Coronary artery (tissue), 2 donors: ENCODE results near the gene SLC5A6.

Source experiments
- DNase-seq: peaks from one replicate; pipeline ENCODE4 v3.0.0-alpha.2; 2017; ENCODE audit warnings: low spot score
- H3K27ac ChIP-seq, 2 donors: fragments of 200-600 bp; sonication (generic); one replicate each; pipeline ENCODE4 v1.5.1; 2016 to 2019
- H3K4me3 ChIP-seq: fragments of 200-600 bp; sonication (generic); 2 replicates; pipeline ENCODE4 v1.5.1; 2016; ENCODE audit warnings: mild to moderate bottlenecking, moderate library complexity
- CTCF ChIP-seq: fragments of 200-600 bp; sonication (generic); IDR thresholded peaks from one replicate; pipeline ENCODE4 v1.5.1; 2019; ENCODE audit warnings: antibody characterized with exemption

SLC5A6 gene

GRCh38 chr2:27206346-27206745 lies 5.7 kb downstream of the SLC5A6 start:
- no peak for DNase-seq
- Histone ChIP-seq H3K27ac (no peak overlapping the region), H3K4me3 (no peak overlapping the region)
- no peak for TF ChIP-seq CTCF

DNA sequence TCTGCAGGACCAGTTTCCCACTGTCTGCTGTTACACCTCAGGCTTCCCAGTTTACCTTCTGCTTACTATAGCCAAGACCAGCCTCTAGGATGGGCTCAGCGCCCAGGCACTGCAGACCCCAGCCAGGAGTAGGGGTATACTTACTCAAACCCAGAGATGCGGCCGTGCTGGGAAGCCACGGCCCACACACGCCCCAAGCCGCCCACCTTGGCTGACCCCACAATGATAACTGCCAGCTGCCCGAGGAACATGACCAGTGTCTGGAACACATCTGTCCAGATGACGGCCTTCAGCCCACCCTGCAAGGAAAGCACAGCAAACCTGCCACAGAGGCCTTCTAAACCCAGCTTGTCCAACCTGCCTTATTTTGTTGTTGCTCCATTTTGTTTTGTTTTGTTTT lies 6.9 kb downstream of the SLC5A6 start:
- DNase-seq = no peak
- no peak overlapping the region for H3K4me3 ChIP-seq
- TF ChIP-seq CTCF = no peak
- H3K27ac ChIP-seq = no peak overlapping the region

- no peak for DNase-seq
- H3K4me3 ChIP-seq = no peak overlapping the region
- TF ChIP-seq CTCF = no peak
- no peak overlapping the region for H3K27ac ChIP-seq
These were observed 7.5 kb downstream of the SLC5A6 start for GRCh38 chr2:27204566-27204965.

DNA sequence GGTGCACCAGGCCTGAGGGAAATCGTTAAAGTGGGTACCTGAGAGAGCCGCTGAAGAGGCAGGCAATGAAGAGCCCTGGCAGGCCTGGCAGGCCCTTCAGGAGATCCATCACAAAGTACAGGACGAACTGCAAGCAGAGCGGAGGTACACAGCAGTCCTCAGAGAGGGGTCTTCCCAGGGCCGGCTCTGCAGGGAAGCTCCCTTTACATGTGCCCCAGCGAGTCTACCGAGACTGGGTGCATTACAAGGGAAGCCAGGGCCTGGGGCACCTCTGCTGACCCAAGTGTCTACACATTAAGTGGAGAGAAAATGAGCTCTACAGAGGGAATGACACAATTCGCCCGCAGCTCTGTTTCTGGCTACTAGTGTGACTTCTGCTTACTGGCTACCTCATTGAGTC lies 8.3 kb downstream of the SLC5A6 start:
- H3K4me3 ChIP-seq = no peak overlapping the region
- peak; percentile 57 for DNase-seq
- no peak overlapping the region for H3K27ac ChIP-seq
- no peak for TF ChIP-seq CTCF

GRCh38 chr2:27202854-27203253 lies 9.2 kb downstream of the SLC5A6 start:
- no peak for TF ChIP-seq CTCF
- DNase-seq = peak; percentile 31
- Histone ChIP-seq H3K27ac (no peak overlapping the region), H3K4me3 (no peak overlapping the region)

- Histone ChIP-seq H3K4me3 (no peak overlapping the region), H3K27ac (no peak overlapping the region)
- DNase-seq = no peak
- no peak for TF ChIP-seq CTCF
These were observed 10.4 kb downstream of the SLC5A6 start for GRCh38 chr2:27201675-27202074.

- DNase-seq = no peak
- Histone ChIP-seq H3K27ac (no peak overlapping the region), H3K4me3 (no peak overlapping the region)
- no peak for TF ChIP-seq CTCF
These were observed 12.8 kb downstream of the SLC5A6 start for GRCh38 chr2:27199241-27199640.
